GM12878 (cell line): ENCODE results near the gene HOXD9. TPM values are rescaled to one million over a fixed set of nuclear protein-coding genes. Genes with fewer than 3 reads are reported as not detected.

Source experiments
- ATAC-seq: fragments of 200-7000 bp; cut with Tn5 transposase; 3 replicates; pipeline ENCODE4 v1.9.1; 2020; ENCODE audit warnings: mild to moderate bottlenecking, moderate library complexity
- BruUV-seq: library from RNA; stranded (reverse); fragments of 400-500 nt; replicated peaks from 2 replicates; lab custom pipeline; 2021; lab: Mats Ljungman, UMichigan
- CTCF ChIA-PET: fragments of 300-600 bp; sonication (Branson Sonifier 250); formaldehyde crosslinking; extraction: SDS; loops from one replicate; lab custom pipeline; 2021; ENCODE audit warnings: inconsistent platforms; lab: Yijun Ruan, JAX
- POLR2A ChIA-PET: fragments of 350-600 bp; formaldehyde crosslinking; extraction: SDS; loops from one replicate; lab custom pipeline; 2021; ENCODE audit warnings: inconsistent platforms; lab: Charles Lee
- RAD21 ChIA-PET: fragments of 300-600 bp; sonication (Branson Sonifier 250); formaldehyde crosslinking; loops from one replicate; lab custom pipeline; 2023; ENCODE audit warnings: antibody characterized with exemption; ENCODE audit not compliant: unreplicated experiment; lab: Charles Lee
- SMC1A ChIA-PET: fragments of 300-600 bp; sonication (Branson Sonifier 250); formaldehyde crosslinking; loops from one replicate; lab custom pipeline; 2023; ENCODE audit not compliant: unreplicated experiment, uncharacterized antibody; lab: Charles Lee
- DNase-seq: peaks from one replicate; pipeline ENCODE4 v3.0.0-alpha.2; 2011; ENCODE audit warnings: low read depth, low spot score
- FAIRE-seq: peaks from 3 replicates; lab custom pipeline; 2011; peaks lifted over from hg19 to GRCh38; lab: Jason Lieb, UNC
- H2AFZ ChIP-seq: 2 replicates; pipeline ENCODE4 v1.6.0; 2011; ENCODE audit warnings: low read depth, low read length, control low read depth; ENCODE audit not compliant: control insufficient read depth
- H3K27ac ChIP-seq: 2 replicates; pipeline ENCODE4 v1.5.1; 2011; ENCODE audit warnings: control low read depth; ENCODE audit not compliant: control insufficient read depth, insufficient read depth
- H3K27me3 ChIP-seq, 2 experiments: replicated peaks in 1 of 2; 2 replicates each; pipeline versions ENCODE4 v1.6.0 to v1.6.1; 2011; ENCODE audit warnings: low read length in 1 of 2; ENCODE audit not compliant: control insufficient read depth in 2 of 2, insufficient read depth in 2 of 2
- H3K36me3 ChIP-seq, 2 experiments: 2 replicates each; pipeline ENCODE4 v1.5.1; 2011; ENCODE audit warnings: low read length in 1 of 2; ENCODE audit not compliant: control insufficient read depth in 2 of 2, insufficient read depth in 2 of 2
- H3K4me1 ChIP-seq: 2 replicates; pipeline ENCODE4 v1.6.1; 2011; ENCODE audit warnings: mild to moderate bottlenecking, low read length, moderate library complexity, mixed read lengths; ENCODE audit not compliant: control insufficient read depth, insufficient read depth
- H3K4me2 ChIP-seq: 2 replicates; pipeline ENCODE4 v1.6.0; 2011; ENCODE audit warnings: control low read depth; ENCODE audit not compliant: control insufficient read depth, insufficient read depth
- H3K4me3 ChIP-seq: fragments of 200-600 bp; sonication (generic); 2 replicates; pipeline ENCODE4 v1.5.1; 2016
- H3K79me2 ChIP-seq: 2 replicates; pipeline ENCODE4 v1.6.0; 2011; ENCODE audit warnings: low read length; ENCODE audit not compliant: control insufficient read depth, insufficient read depth
- H3K9ac ChIP-seq: 2 replicates; pipeline ENCODE4 v1.8.0; 2011; ENCODE audit warnings: low read length, control low read depth, mixed read lengths; ENCODE audit not compliant: control insufficient read depth, insufficient read depth
- H3K9me3 ChIP-seq: replicated peaks from 3 replicates; pipeline ENCODE4 v1.5.1; 2011; ENCODE audit warnings: mild to moderate bottlenecking, low read length; ENCODE audit not compliant: control insufficient read depth, insufficient read depth
- H4K20me1 ChIP-seq: 2 replicates; pipeline ENCODE4 v1.6.0; 2011; ENCODE audit not compliant: control insufficient read depth, insufficient read depth
- EED ChIP-seq: sonication (generic); IDR thresholded peaks from 2 replicates; pipeline ENCODE4 v1.6.1; 2016; ENCODE audit warnings: antibody characterized with exemption, low read depth
- EGR1 ChIP-seq, 2 experiments: IDR thresholded peaks; 1 replicate in 1 of 2; 2 replicates in 1 of 2; pipeline ENCODE4 v1.6.1; 2011 to 2012; ENCODE audit warnings: low read depth in 2 of 2, low read length in 2 of 2, borderline replicate concordance in 1 of 2, mild to moderate bottlenecking in 1 of 2, moderate library complexity in 1 of 2
- EP300 ChIP-seq, 2 experiments: fragments of 150-350 bp in 1 of 2; IDR thresholded peaks; 2 replicates each; pipeline ENCODE4 v1.6.1; 2011 to 2012; ENCODE audit warnings: low read depth in 2 of 2, low read length in 2 of 2, borderline replicate concordance in 1 of 2, improper control_type of control experiment in 1 of 2, inconsistent platforms in 1 of 2; ENCODE audit not compliant: control insufficient read depth in 1 of 2
- FOXM1 ChIP-seq: IDR thresholded peaks from 2 replicates; pipeline ENCODE4 v1.6.1; 2012; ENCODE audit warnings: low read depth, mild to moderate bottlenecking, inconsistent platforms, low read length, moderate library complexity
- SIX5 ChIP-seq: IDR thresholded peaks from 2 replicates; pipeline ENCODE4 v1.6.1; 2011; ENCODE audit warnings: mild to moderate bottlenecking, low read depth, low read length, moderate library complexity; ENCODE audit not compliant: severe bottlenecking
- SREBF2 ChIP-seq: IDR thresholded peaks from 2 replicates; pipeline ENCODE4 v1.6.1; 2012; ENCODE audit warnings: mild to moderate bottlenecking, low read length
- SRF ChIP-seq, 2 experiments: IDR thresholded peaks; 2 replicates each; pipeline ENCODE4 v1.6.1; 2011; ENCODE audit warnings: low read depth in 2 of 2, low read length in 2 of 2, mild to moderate bottlenecking in 1 of 2, moderate library complexity in 1 of 2
- ZNF622 ChIP-seq: fragments of 450-650 bp; IDR thresholded peaks from 2 replicates; pipeline ENCODE4 v1.6.1; 2017; ENCODE audit warnings: mild to moderate bottlenecking, inconsistent platforms
- WGBS: methylation state at CpG from one replicate; pipeline ENCODE4 v1.1.6; 2016; ENCODE audit warnings: low lambda C conversion rate; ENCODE audit not compliant: insufficient replicate concordance, insufficient coverage; ENCODE audit errors: missing lambda C conversion rate; 5-methylcytosine and 5-hydroxymethylcytosine counted together
- in situ Hi-C: fragments of 300-500 bp; cut with MboI; formaldehyde crosslinking; loops from 9 replicates; pipeline ENCODE4 v1.14.3; 2018; ENCODE audit warnings: mixed read lengths
- intact Hi-C: fragments of 100-400 bp; cut with micrococcal nuclease; formaldehyde crosslinking; loops from one replicate; pipeline ENCODE4 v1.14.2; 2022; ENCODE audit not compliant: unreplicated experiment
- polyA plus RNA-seq, 11 experiments: library from polyadenylated mRNA; depleted of rRNA in 4 of 11; unstranded in 6 of 11; stranded (reverse) in 5 of 11; fragments of >200 nt; fragmentation: Nextera tagmentation in 4 of 11; fragmentation: Illumina TruSeq in 1 of 11; extraction: Ambion mirVana in 4 of 11; extraction: Trizol in 1 of 11; gene quantifications; 1 replicate in 1 of 11; 2 replicates in 10 of 11; pipeline versions ENCODE4 v1.2.1 to v1.2.3, GENCODE V29; 2011 to 2016; ENCODE audit warnings: inconsistent platforms in 2 of 11, missing spikeins in 2 of 11, low read depth in 1 of 11
- total RNA-seq, 4 experiments: library from RNA; depleted of rRNA in 3 of 4; stranded (reverse); fragments of >200 nt in 3 of 4; fragmentation: Illumina TruSeq in 1 of 4; extraction: Trizol in 1 of 4; gene quantifications; 2 replicates each; pipeline versions ENCODE4 v1.2.1 to v1.2.3, GENCODE V29; 2013 to 2021

HOXD9 gene
- total and polyA plus RNA-seq, 10 of the 15 experiments (the other 5 are each of a cell fraction or from before 2014, with no cell fraction given), result not detected

- H3K27ac ChIP-seq, result no peak overlapping the region
- H3K9ac ChIP-seq, result no peak overlapping the region
- no peaks in the 10 kb centered on the region for H3K79me2 ChIP-seq
- H3K36me3 ChIP-seq, result no peaks in the 10 kb centered on the region; a peak in 1 of 4 replicates
- peaks cover 1 to 22% of the 10 kb centered on the region in 2 experiments for H3K27me3 ChIP-seq
- in situ Hi-C loops, result no loop called here
- RAD21 ChIA-PET, result no interaction called here
- no peaks in the 10 kb centered on the region; the same call in 2 of the 3 replicates for H3K9me3 ChIP-seq
- TF ChIP-seq ZNF622, result no peak
- no peak for TF ChIP-seq EED
- TF ChIP-seq SRF (IDR thresholded peaks at IDR 0.05; ENCODE audit: low read depth in 2 of 2, low read length in 2 of 2), result no peak
- SMC1A ChIA-PET, result no interaction called here
- no TSS peak for BruUV-seq
- FAIRE-seq (no peak), ATAC-seq (no peak), DNase-seq (no peak)
- H4K20me1 ChIP-seq, result no peaks in the 10 kb centered on the region
- CTCF ChIA-PET, result no interaction called here
- intact Hi-C loops, result no loop called here
- no peak overlapping the region for H3K4me2 ChIP-seq
- WGBS, result 70% methylated on average over 42 of the region's 51 CpGs
- H3K4me3 ChIP-seq, result no peak overlapping the region
- no peak overlapping the region for H2AFZ ChIP-seq
- POLR2A ChIA-PET, result no interaction called here
- H3K4me1 ChIP-seq, result no peaks in the 10 kb centered on the region
These were observed 49.0 kb downstream of the HOXD9 start for GRCh38 chr2:176171351-176172006.

GRCh38 chr2:176172007-176172894, 49.7 kb downstream of the HOXD9 start:
- Histone ChIP-seq H3K4me3 (no peak overlapping the region), H3K4me1 (no peaks in the 10 kb centered on the region), H3K9me3 (no peaks in the 10 kb centered on the region; the same call in 2 of the 3 replicates), H2AFZ (no peak overlapping the region), H3K4me2 (no peak overlapping the region), H3K79me2 (no peaks in the 10 kb centered on the region), H3K27me3 (peaks cover 5 to 26% of the 10 kb centered on the region in 2 experiments), H3K36me3 (no peaks in the 10 kb centered on the region; a peak in 1 of 4 replicates)
- RAD21 ChIA-PET, result no interaction called here
- CTCF ChIA-PET, result no interaction called here
- WGBS, result 57% methylated on average over 56 of the region's 60 CpGs
- no TSS peak for BruUV-seq
- DNase-seq, result no peak
- ATAC-seq, result no peak
- intact Hi-C loops (no loop called here), in situ Hi-C loops (no loop called here)
- TF ChIP-seq EGR1 (IDR thresholded peaks at IDR 0.05; ENCODE audit: borderline replicate concordance in 1 of 2, low read depth in 2 of 2, low read length in 2 of 2), result no peak
- no peak for TF ChIP-seq EP300 (IDR thresholded peaks at IDR 0.05; ENCODE audit: borderline replicate concordance in 1 of 2, control insufficient read depth in 1 of 2, low read depth in 2 of 2, low read length in 2 of 2)
- TF ChIP-seq FOXM1, result no peak
- no peak for TF ChIP-seq SREBF2
- TF ChIP-seq SIX5, result no peak
- TF ChIP-seq, all 136 proteins: peak for 0
- Histone ChIP-seq H3K9ac (no peak overlapping the region), H4K20me1 (no peaks in the 10 kb centered on the region), H3K27ac (no peak overlapping the region)
- SMC1A ChIA-PET, result no interaction called here
- POLR2A ChIA-PET, result no interaction called here
- FAIRE-seq, result no peak
